DOHH2 (cell line): ENCODE results near the gene MAPK7.
"Not testable (repeated sequence)": the region's sequence is repeated elsewhere in the genome, so short reads cannot be mapped to it uniquely, and the experiment has no call there.

Source experiments
- EZH2phosphoT487 ChIP-seq: fragments of 200-600 bp; sonication (generic); IDR thresholded peaks from 2 replicates; pipeline ENCODE4 v1.6.1; 2017; ENCODE audit warnings: borderline replicate concordance, mild to moderate bottlenecking, antibody characterized with exemption, low read length, moderate library complexity, mixed read lengths
- TF ChIP-seq, protein P1 (sequence below): fragments of 200-600 bp; sonication (generic); IDR thresholded peaks from one replicate; pipeline ENCODE4 v1.5.1; 2014; ENCODE audit warnings: antibody characterized with exemption, mild to moderate bottlenecking, low read depth, low read length; ENCODE audit not compliant: poor library complexity, severe bottlenecking

DNA sequence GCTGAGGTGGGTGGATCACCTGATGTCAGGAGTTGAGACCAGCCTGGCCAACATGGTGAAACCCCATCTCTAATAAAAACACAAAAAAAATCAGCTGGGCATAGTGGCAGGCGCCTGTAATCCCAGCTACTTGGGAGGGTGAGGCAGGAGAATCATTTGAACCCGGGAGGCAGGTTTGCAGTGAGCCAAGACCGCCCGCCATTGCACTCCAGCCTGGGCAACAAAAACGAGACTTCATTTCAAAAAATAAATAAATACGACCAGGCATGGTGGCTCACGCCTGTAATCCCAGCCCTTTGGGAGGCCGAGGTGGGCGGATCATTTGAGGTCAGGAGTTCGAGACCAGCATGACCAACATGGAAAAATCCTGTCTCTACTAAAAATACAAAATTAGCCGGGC is 24.9 kb upstream of the MAPK7 start:
- TF ChIP-seq, protein P1, sequence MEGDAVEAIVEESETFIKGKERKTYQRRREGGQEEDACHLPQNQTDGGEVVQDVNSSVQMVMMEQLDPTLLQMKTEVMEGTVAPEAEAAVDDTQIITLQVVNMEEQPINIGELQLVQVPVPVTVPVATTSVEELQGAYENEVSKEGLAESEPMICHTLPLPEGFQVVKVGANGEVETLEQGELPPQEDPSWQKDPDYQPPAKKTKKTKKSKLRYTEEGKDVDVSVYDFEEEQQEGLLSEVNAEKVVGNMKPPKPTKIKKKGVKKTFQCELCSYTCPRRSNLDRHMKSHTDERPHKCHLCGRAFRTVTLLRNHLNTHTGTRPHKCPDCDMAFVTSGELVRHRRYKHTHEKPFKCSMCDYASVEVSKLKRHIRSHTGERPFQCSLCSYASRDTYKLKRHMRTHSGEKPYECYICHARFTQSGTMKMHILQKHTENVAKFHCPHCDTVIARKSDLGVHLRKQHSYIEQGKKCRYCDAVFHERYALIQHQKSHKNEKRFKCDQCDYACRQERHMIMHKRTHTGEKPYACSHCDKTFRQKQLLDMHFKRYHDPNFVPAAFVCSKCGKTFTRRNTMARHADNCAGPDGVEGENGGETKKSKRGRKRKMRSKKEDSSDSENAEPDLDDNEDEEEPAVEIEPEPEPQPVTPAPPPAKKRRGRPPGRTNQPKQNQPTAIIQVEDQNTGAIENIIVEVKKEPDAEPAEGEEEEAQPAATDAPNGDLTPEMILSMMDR, result not testable (repeated sequence)
- TF ChIP-seq EZH2phosphoT487, result not testable (repeated sequence)
